GM12891 (cell line): Measurements from ENCODE around the gene SLC6A12.

Source experiments
- PAX5 ChIP-seq: IDR thresholded peaks from 2 replicates; pipeline ENCODE4 v1.6.1; 2011; ENCODE audit warnings: low read length, moderate library complexity, mild to moderate bottlenecking; ENCODE audit not compliant: insufficient read depth, severe bottlenecking
- POLR2A ChIP-seq: IDR thresholded peaks from 2 replicates; pipeline ENCODE4 v1.6.1; 2011; ENCODE audit warnings: low read depth, low read length, control low read depth
- POLR2AphosphoS5 ChIP-seq: IDR thresholded peaks from 2 replicates; pipeline ENCODE4 v1.6.1; 2011; ENCODE audit warnings: low read depth, low read length, control low read depth
- SPI1 ChIP-seq: IDR thresholded peaks from 2 replicates; pipeline ENCODE4 v1.6.1; 2011; ENCODE audit warnings: low read depth, low read length, control low read depth
- TAF1 ChIP-seq: IDR thresholded peaks from 2 replicates; pipeline ENCODE4 v1.6.1; 2011; ENCODE audit warnings: low read depth, low read length, control low read depth

DNA sequence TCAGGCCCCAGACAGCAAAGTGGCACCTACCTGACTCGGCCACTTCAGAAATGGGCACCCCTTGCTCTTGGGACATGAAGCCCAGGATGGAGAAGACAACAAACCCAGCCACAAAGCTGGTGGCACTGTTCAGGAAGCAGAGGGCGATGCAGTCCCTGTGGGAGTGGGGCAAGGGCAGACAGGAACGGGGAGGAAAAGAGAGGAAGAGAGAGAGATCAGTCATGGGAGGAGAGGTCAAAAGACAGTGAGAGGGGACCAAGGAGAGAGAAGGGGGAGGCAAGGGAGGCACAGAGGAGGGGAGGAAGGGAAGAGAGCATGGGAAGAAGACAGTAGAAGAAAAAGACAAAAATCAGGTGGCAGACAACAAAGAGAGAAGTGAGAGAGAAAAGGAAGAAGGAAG lies 16.6 kb downstream of the SLC6A12 start:
- TF ChIP-seq TAF1: no peak
- TF ChIP-seq POLR2A: no peak
- TF ChIP-seq POLR2AphosphoS5: no peak
- TF ChIP-seq PAX5: no peak
- no peak for TF ChIP-seq SPI1
